Natural killer cell treated with Interleukin-12 subunit alpha and Interleukin-12 subunit beta and Interleukin-15 and Interleukin-18, amount 100 ng/mL, for 72 hours (primary cell): ENCODE results near the gene MEF2A. TPM values are rescaled to one million over a fixed set of nuclear protein-coding genes. Genes with fewer than 3 reads are reported as not detected.

ENCODE experiments used
- ATAC-seq, 2 donors: fragments of 150-1000 bp; cut with Tn5 transposase in 1 of 2; sonication (Bioruptor Pico), chemical (Tn5 transposase) in 1 of 2; 2 replicates each; pipeline ENCODE4 v1.10.0; 2021
- DNase-seq: peaks from one replicate; pipeline ENCODE4 v3.0.0; 2022; ENCODE audit warnings: low spot score
- H3K27ac Mint-ChIP-seq, 2 donors: 1 replicate in 1 of 2; 2 replicates in 1 of 2; pipeline ENCODE4 v1.8.0; 2022; ENCODE audit warnings: mixed read lengths in 2 of 2, mild to moderate bottlenecking in 1 of 2, moderate library complexity in 1 of 2
- H3K27me3 Mint-ChIP-seq, 2 donors: 1 replicate in 1 of 2; 2 replicates in 1 of 2; pipeline ENCODE4 v1.8.0; 2022; ENCODE audit warnings: mixed read lengths in 2 of 2
- H3K36me3 Mint-ChIP-seq: one replicate; pipeline ENCODE4 v1.8.0; 2022; ENCODE audit warnings: mixed read lengths
- H3K4me1 Mint-ChIP-seq, 2 donors: 1 replicate in 1 of 2; 2 replicates in 1 of 2; pipeline ENCODE4 v1.8.0; 2022; ENCODE audit warnings: low read depth in 2 of 2, mixed read lengths in 2 of 2, mild to moderate bottlenecking in 1 of 2
- H3K4me3 Mint-ChIP-seq: one replicate; pipeline ENCODE4 v1.8.0; 2022; ENCODE audit warnings: mixed read lengths
- H3K9me3 Mint-ChIP-seq: 2 replicates; pipeline ENCODE4 v1.8.0; 2022; ENCODE audit warnings: mixed read lengths
- total RNA-seq, 2 donors: library from RNA; stranded (reverse); gene quantifications; one replicate each; pipeline ENCODE4 v1.2.3, GENCODE V29; 2022

MEF2A gene
- total RNA-seq, 2 donors from 2014 or later, result 27.1 to 42.2 TPM

GRCh38 chr15:99717161-99718009 is 151.6 kb downstream of the MEF2A start:
- Mint-ChIP-seq H3K27me3 (no peaks in the 10 kb centered on the region), H3K4me3 (peak overlapping the region; percentile 6), H3K36me3 (peaks cover 17% of the 10 kb centered on the region), H3K9me3 (no peaks in the 10 kb centered on the region), H3K4me1 (peaks cover 53% of the 10 kb centered on the region in 2 donors), H3K27ac (peak overlapping the region; percentile 44 to 67)
- DNase-seq (no peak), ATAC-seq (peak in 1 of 2 donors; percentile 62)

- peak overlapping the region; percentile 67 to 68 for H3K27ac Mint-ChIP-seq
- no peaks in the 10 kb centered on the region for H3K9me3 Mint-ChIP-seq
- H3K36me3 Mint-ChIP-seq, result peaks cover 11% of the 10 kb centered on the region
- DNase-seq, result no peak
- no peaks in the 10 kb centered on the region for H3K27me3 Mint-ChIP-seq
- peak overlapping the region; percentile 74 for H3K4me3 Mint-ChIP-seq
- H3K4me1 Mint-ChIP-seq, result peaks cover 50 to 51% of the 10 kb centered on the region in 2 donors
- no peak for ATAC-seq
Observed at GRCh38 chr15:99718421-99718820, 152.6 kb downstream of the MEF2A start.

- Mint-ChIP-seq H3K27me3 (no peaks in the 10 kb centered on the region), H3K9me3 (no peaks in the 10 kb centered on the region), H3K4me3 (peak overlapping the region; percentile 74), H3K36me3 (peaks cover 11% of the 10 kb centered on the region), H3K27ac (peak overlapping the region; percentile 67 to 68), H3K4me1 (peaks cover 51 to 55% of the 10 kb centered on the region in 2 donors)
- DNase-seq (no peak), ATAC-seq (peak; percentile 89 to 90)
Observed at GRCh38 chr15:99719096-99719541, 153.3 kb downstream of the MEF2A start.

- ATAC-seq (no peak), DNase-seq (no peak)
- Mint-ChIP-seq H3K4me3 (peak overlapping the region; percentile 66), H3K4me1 (peaks cover 44 to 46% of the 10 kb centered on the region in 2 donors), H3K36me3 (peaks cover 11% of the 10 kb centered on the region), H3K27ac (peak overlapping the region; percentile 67 to 68), H3K27me3 (no peaks in the 10 kb centered on the region), H3K9me3 (no peaks in the 10 kb centered on the region)
Observed at GRCh38 chr15:99720533-99720932, 154.7 kb downstream of the MEF2A start.

GRCh38 chr15:99721104-99721778 is 155.5 kb downstream of the MEF2A start:
- peaks cover 41 to 43% of the 10 kb centered on the region in 2 donors for H3K4me1 Mint-ChIP-seq
- H3K9me3 Mint-ChIP-seq, result no peaks in the 10 kb centered on the region
- peaks cover 11% of the 10 kb centered on the region for H3K36me3 Mint-ChIP-seq
- peak overlapping the region; percentile 67 to 68 for H3K27ac Mint-ChIP-seq
- DNase-seq (no peak), ATAC-seq (no peak)
- H3K27me3 Mint-ChIP-seq, result no peaks in the 10 kb centered on the region
- peak overlapping the region; percentile 66 for H3K4me3 Mint-ChIP-seq

GRCh38 chr15:99721896-99722295 is 156.1 kb downstream of the MEF2A start:
- peaks cover 41 to 43% of the 10 kb centered on the region in 2 donors for H3K4me1 Mint-ChIP-seq
- no peaks in the 10 kb centered on the region for H3K9me3 Mint-ChIP-seq
- no peak overlapping the region for H3K4me3 Mint-ChIP-seq
- ATAC-seq (no peak), DNase-seq (no peak)
- peak overlapping the region in 1 of 2 donors; percentile 68 for H3K27ac Mint-ChIP-seq
- peaks cover 11% of the 10 kb centered on the region for H3K36me3 Mint-ChIP-seq
- H3K27me3 Mint-ChIP-seq, result no peaks in the 10 kb centered on the region

- H3K27ac Mint-ChIP-seq, result no peak overlapping the region
- no peak for DNase-seq
- no peaks in the 10 kb centered on the region for H3K27me3 Mint-ChIP-seq
- peaks cover 41 to 43% of the 10 kb centered on the region in 2 donors for H3K4me1 Mint-ChIP-seq
- ATAC-seq, result no peak
- H3K9me3 Mint-ChIP-seq, result no peaks in the 10 kb centered on the region
- no peak overlapping the region for H3K4me3 Mint-ChIP-seq
- H3K36me3 Mint-ChIP-seq, result peaks cover 11% of the 10 kb centered on the region
Observed at GRCh38 chr15:99722406-99722805, 156.6 kb downstream of the MEF2A start.

- Mint-ChIP-seq H3K9me3 (no peaks in the 10 kb centered on the region), H3K27me3 (no peaks in the 10 kb centered on the region), H3K4me3 (no peak overlapping the region), H3K4me1 (peaks cover 5 to 18% of the 10 kb centered on the region in 2 donors), H3K36me3 (peaks cover 4% of the 10 kb centered on the region), H3K27ac (no peak overlapping the region)
- DNase-seq (no peak), ATAC-seq (no peak)
Observed at GRCh38 chr15:99726333-99726732, 160.5 kb downstream of the MEF2A start.

GRCh38 chr15:99727330-99727729 is 161.5 kb downstream of the MEF2A start:
- Mint-ChIP-seq H3K27me3 (no peaks in the 10 kb centered on the region), H3K36me3 (peaks cover 4% of the 10 kb centered on the region), H3K4me3 (no peak overlapping the region), H3K4me1 (peaks cover 0 to 12% of the 10 kb centered on the region in 2 donors), H3K9me3 (no peaks in the 10 kb centered on the region), H3K27ac (no peak overlapping the region)
- no peak for ATAC-seq
- DNase-seq, result no peak

GRCh38 chr15:99727733-99728132 is 161.9 kb downstream of the MEF2A start:
- Mint-ChIP-seq H3K4me3 (no peak overlapping the region), H3K9me3 (no peaks in the 10 kb centered on the region), H3K27ac (no peak overlapping the region), H3K4me1 (peaks cover 0 to 12% of the 10 kb centered on the region in 2 donors), H3K36me3 (peaks cover 4% of the 10 kb centered on the region), H3K27me3 (no peaks in the 10 kb centered on the region)
- ATAC-seq (no peak), DNase-seq (no peak)

- H3K9me3 Mint-ChIP-seq, result no peaks in the 10 kb centered on the region
- H3K4me3 Mint-ChIP-seq, result no peak overlapping the region
- no peaks in the 10 kb centered on the region for H3K27me3 Mint-ChIP-seq
- H3K4me1 Mint-ChIP-seq, result peaks cover 4 to 10% of the 10 kb centered on the region in 2 donors
- H3K27ac Mint-ChIP-seq, result no peak overlapping the region
- H3K36me3 Mint-ChIP-seq, result peaks cover 4% of the 10 kb centered on the region
- DNase-seq (no peak), ATAC-seq (no peak)
Observed at GRCh38 chr15:99728916-99729315, 163.1 kb downstream of the MEF2A start.

- no peaks in the 10 kb centered on the region for H3K27me3 Mint-ChIP-seq
- ATAC-seq, result no peak
Observed at GRCh38 chr15:99729327-99729726, 163.5 kb downstream of the MEF2A start.

GRCh38 chr15:99729920-99730319 is 164.1 kb downstream of the MEF2A start:
- H3K27me3 Mint-ChIP-seq, result no peaks in the 10 kb centered on the region
- ATAC-seq, result no peak

More at GRCh38 chr15:99729327-99729726, 163.5 kb downstream of the MEF2A start:
- no peak overlapping the region for H3K4me3 Mint-ChIP-seq
- no peaks in the 10 kb centered on the region for H3K9me3 Mint-ChIP-seq
- H3K4me1 Mint-ChIP-seq, result peaks cover 4 to 10% of the 10 kb centered on the region in 2 donors
- H3K27ac Mint-ChIP-seq, result no peak overlapping the region
- no peak for DNase-seq
- peaks cover 4% of the 10 kb centered on the region for H3K36me3 Mint-ChIP-seq

More at GRCh38 chr15:99729920-99730319, 164.1 kb downstream of the MEF2A start:
- no peak for DNase-seq
- Mint-ChIP-seq H3K4me1 (peaks cover 4 to 10% of the 10 kb centered on the region in 2 donors), H3K36me3 (peaks cover 4% of the 10 kb centered on the region), H3K27ac (peak overlapping the region in 1 of 2 donors; percentile 31), H3K4me3 (no peak overlapping the region), H3K9me3 (no peaks in the 10 kb centered on the region)
